HG03025 (cell line): ENCODE results near the gene PROM2.
"Not testable (repeated sequence)": the region's sequence is repeated elsewhere in the genome, so short reads cannot be mapped to it uniquely, and the experiment has no call there.

Source experiments
- ATAC-seq: cut with Tn5 transposase; IDR thresholded peaks from one replicate; pipeline ENCODE4 v1.9.1; 2021; ENCODE audit warnings: mild to moderate bottlenecking, moderate library complexity; ENCODE audit not compliant: unreplicated experiment, low FRiP score

PROM2 gene, protein sequence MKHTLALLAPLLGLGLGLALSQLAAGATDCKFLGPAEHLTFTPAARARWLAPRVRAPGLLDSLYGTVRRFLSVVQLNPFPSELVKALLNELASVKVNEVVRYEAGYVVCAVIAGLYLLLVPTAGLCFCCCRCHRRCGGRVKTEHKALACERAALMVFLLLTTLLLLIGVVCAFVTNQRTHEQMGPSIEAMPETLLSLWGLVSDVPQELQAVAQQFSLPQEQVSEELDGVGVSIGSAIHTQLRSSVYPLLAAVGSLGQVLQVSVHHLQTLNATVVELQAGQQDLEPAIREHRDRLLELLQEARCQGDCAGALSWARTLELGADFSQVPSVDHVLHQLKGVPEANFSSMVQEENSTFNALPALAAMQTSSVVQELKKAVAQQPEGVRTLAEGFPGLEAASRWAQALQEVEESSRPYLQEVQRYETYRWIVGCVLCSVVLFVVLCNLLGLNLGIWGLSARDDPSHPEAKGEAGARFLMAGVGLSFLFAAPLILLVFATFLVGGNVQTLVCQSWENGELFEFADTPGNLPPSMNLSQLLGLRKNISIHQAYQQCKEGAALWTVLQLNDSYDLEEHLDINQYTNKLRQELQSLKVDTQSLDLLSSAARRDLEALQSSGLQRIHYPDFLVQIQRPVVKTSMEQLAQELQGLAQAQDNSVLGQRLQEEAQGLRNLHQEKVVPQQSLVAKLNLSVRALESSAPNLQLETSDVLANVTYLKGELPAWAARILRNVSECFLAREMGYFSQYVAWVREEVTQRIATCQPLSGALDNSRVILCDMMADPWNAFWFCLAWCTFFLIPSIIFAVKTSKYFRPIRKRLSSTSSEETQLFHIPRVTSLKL

DNA sequence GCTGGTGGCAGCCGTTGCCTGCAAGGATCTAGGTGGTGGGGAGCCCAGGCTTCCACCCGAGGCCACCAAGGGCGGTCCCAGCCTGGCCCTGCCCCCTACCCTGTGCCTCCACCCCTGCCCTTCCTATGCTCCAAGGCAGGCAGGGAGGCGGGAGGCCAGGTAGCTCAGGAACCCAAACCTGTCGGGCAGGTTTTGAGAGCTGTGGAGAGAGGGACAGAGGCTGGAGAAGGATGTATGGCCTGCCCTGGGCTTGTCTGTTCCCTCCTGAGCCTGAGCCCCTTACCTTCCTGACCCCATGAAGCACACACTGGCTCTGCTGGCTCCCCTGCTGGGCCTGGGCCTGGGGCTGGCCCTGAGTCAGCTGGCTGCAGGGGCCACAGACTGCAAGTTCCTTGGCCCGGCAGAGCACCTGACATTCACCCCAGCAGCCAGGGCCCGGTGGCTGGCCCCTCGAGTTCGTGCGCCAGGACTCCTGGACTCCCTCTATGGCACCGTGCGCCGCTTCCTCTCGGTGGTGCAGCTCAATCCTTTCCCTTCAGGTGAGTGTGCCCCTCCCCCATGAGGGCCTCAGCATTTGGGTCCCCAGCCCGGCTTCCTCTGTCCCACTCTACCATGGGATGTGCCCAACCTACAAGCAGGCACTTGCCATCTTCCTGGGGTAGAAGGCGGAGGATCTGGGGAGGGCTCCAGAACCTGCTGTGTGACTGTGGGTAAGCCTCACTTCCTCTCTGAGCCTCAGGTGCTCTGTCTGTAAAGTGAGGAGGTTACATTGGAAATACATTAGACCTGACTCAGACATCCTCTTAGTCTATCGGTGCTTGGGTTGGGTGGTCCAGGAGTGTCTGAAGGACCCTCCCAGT lies at the start of gene PROM2:
Gene PROM2 (plus strand): TSS at position 159 of the 860 bp plus-strand sequence. CDS start 137 bp downstream, at position 296.
- no peak for ATAC-seq

DNA sequence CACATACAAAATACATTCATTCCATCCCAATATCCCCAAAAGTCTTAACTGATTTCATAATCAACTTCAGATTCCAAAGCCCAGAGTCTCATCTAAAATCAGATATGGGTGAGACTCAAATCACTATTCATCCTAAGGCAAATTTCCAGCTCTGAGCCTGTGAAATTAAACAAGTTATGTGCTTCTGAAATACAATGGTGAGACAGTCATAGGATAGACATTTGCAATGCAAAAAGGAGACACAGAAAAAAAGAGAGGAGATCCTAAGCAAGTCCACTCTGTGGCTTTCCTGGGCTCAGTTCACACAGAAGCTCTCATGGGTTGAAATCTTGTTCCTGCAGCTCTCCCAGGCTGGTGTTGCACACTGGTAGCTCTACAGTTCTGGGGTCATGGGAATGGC lies 48.6 kb upstream of the PROM2 start:
- ATAC-seq, result no peak

DNA sequence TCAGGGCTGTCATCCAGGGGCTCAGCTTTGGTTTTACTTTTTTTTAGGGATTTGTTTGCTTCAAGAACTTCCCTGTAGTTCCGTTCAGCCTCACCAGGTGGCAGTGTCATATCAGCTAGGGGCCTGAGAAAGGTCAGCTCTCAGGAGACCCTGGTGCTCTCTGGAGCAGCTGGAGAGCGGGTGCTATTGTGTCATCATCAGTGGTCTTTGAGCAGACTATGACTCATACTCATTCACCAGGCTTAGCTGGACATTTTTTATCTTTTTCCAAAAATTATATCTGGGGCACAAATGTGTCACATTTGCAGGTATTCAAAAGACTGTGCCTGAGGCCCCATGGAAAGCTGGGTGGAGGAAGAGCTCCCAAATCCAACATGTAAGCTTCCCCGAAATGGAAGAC lies 42.5 kb upstream of the PROM2 start:
- ATAC-seq, result no peak

DNA sequence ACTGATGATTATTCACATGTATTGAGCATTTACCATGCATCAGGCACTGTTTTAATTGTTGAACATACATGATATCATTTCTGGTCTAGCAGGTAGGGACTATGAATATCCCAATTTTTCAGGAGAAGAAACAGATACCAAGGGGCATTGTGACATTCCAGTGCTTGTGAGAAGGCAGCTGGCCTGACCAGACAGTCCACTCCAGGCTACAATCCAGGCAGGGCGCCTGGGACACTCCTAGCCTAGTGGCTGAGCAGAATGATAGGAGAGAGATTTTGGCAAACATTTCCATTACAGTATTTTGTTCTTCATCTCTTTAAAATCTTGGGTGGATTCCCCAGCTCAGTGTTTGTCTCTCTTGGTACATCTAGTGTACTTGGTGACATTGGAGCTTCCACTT lies 42.0 kb upstream of the PROM2 start:
- ATAC-seq, result no peak

DNA sequence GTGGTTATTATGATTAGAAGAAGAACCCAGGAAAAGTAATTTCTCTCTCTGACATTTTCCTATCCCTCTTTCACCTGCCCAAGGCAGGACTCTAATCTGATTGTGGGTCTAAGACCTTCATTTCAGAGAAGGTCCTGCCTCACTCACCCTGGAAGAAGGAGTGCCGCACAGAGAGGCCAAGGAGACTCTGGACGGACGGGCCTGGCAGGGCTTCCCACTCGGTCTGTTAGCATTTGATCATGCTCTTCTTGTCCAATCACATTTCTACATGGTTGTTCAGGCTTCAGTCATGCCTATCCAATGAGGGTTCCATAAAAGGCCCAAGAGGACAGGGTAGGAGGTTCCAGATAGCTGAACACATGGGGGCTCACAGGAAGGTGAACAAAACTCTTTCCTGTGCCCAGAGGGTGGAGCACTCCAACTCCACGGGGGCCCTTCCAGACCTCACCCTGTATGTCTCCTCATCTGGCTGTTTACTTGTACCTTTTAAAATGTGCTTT lies 39.9 kb upstream of the PROM2 start:
- no peak for ATAC-seq

DNA sequence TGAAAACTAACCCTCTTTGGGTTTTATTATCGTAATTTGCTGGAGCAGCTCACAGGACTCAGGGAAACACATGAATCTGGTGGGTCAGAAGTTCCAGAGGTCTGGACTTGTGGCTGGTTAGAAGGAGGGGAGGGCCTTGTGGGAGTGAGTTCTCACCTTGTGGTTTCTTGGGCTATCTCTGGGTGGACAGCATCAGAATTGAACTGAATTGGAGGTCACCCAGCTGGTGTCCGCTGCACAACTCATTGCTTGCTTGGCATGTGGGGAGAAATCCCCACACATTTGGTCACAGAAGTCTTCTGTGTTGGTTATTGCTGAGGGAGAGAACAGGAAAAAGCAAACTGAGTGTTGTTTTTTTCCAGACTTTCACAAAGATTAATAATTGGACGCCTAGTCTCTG lies 39.4 kb upstream of the PROM2 start:
- no peak for ATAC-seq

DNA sequence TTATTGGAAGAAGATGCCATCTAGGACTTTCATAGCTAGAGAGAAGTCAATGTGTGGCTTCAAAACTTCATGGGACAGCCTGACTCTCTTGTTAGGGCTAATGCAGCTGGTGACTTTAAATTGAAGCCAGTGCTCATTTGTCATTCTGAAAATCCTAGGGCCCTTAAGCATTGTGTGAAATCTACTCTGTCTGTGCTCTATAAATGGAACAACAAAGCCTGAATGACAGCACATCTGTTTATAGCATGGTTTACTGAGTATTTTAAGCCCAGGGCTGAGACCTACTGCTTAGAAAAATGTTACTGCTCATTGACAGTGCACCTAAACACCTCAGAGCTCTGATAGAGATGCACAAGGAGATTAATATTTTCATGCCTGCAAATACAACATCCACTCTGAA lies 36.1 kb upstream of the PROM2 start:
- ATAC-seq, result no peak

DNA sequence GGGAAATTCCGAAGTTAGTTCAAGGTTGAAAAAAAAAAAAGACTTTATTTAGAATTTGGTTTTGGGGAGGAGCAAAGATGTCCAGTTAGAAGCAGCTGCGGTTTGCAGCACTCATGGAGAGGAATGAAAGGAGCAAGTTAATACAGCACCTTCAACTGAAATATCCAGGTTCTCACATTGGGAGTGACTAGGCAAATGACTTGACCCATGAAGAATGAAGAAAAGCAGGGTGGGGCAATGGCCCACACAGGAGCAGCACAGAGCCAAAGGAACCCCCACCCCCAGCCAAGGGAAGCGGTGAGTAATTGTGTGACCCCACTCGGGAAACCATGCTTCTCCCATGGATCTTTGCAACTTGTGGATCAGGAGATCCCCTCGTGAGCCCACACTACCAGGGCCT lies 34.2 kb upstream of the PROM2 start:
- ATAC-seq, result no peak

DNA sequence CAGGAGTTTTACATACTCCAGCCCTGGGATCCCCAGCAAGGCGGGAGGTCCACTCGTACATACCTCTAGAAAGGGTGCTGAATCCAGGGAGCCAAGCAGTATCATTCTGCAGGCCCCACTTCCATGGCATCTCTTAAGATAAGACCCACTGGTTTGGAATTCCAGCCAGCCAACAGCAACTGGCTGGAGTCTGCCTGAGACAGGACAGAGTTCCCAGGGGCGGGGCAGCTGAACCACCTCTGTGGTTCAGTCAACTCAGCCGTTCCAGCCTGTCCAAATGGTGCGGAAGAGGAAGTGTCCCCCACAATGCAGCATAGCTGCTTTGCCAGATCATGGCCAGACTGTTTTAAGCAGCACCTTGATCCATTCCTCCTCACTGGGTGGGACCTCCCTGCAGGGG lies 33.7 kb upstream of the PROM2 start:
- ATAC-seq, result no peak

DNA sequence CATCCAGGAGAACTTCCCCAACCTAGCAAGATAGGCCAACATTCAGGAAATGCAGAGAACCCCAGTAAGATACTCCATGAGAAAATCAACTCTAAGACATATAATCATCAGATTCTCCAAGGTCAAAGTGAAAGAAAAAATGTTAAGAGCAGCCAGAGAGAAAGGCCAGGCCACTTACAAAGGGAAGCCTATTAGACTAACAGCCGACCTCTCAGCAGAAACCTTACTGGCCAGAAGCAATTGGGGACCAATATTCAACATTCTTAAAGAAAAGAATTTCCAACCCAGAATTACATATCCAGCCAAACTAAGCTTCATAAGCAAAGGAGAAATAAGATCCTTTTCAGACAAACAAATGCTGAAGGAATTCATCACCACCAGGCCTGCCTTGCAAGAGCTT lies 32.2 kb upstream of the PROM2 start:
- not testable (repeated sequence) for ATAC-seq

DNA sequence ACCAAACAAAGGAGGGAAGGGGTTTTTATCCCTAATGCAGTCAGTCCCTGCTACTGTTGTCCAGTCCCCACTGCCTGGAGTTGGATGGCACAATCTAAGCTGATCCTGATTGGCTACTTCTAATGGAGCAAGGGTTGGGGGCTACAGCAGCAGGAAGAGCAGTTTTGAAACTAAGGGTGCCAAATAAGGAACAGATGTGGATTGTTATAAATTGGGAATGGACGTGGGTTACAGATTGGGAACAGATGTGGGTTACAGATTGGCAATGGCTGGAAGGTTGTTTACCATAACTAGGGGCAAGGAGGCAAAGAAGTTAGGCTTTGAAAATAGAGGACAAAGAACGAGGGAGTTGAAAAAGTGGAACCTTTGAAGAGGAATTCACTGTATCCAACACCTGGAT lies 16.0 kb upstream of the PROM2 start:
- ATAC-seq, result no peak

DNA sequence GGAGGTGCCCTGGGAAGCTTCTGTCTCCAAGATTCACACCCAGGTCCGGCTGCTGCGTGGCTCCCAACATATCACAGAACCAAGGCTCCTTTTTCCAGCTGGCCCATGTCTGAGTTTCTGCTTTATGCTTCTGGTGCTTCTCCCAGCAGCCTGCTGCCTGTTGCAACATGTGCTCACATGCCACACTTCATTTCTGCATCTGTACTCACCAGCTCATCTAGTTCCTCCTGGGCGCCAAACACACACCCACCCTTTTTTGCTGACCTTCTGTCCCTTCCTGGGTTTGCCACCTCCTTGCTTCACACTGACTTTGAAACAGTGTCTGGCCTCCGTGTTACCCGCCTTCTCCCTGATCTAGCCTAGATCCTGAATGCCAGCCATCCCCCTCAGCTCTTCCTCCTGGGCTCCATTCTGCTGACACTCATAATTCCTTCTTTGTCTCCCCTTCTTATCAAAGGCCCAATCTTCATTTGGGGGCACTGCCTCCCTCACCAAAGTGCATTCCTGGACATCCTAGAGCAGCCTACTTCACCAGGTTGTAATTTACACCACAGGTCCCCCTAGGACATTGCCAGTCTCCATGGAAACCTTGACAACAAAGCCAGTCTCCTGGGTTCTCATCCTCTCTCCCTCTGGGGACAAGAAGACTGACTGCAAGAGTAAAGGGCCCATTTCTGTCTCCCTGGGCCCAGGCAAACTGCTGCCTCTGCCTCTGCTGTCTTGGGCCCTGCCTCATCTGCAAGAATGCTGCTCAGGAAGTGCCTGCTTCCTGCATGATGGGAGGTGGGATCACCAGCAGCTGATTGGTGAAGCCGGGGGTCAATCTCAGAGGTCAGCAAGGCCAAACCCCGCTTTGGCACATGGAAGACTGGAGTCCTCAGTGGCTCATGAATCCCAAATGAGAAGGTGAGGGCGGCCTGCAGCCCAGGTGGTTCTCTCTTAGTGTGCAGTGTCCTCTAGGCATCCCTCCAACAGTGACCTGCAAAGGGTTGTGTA lies 13.9 kb upstream of the PROM2 start:
- no peak for ATAC-seq

DNA sequence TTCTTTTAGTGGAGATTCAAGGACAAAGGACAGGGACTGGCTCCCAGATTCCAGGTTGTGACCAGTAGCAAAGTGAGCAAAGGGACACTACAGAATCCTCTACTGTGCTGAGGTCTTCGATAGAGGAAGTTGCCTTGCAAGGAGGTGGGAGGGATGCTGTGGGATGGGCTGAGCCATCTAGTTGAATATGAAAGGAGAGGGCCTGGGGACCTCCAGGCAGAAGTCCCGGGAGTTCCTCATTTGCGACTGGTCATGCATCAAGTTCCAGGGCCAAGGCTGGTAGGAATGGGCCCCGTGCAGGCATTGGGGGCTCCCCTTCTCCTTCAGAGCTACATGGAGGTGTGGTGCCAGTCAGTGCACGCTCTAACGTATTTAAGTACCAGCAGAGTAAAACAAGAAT lies 12.6 kb upstream of the PROM2 start:
- ATAC-seq, result no peak

DNA sequence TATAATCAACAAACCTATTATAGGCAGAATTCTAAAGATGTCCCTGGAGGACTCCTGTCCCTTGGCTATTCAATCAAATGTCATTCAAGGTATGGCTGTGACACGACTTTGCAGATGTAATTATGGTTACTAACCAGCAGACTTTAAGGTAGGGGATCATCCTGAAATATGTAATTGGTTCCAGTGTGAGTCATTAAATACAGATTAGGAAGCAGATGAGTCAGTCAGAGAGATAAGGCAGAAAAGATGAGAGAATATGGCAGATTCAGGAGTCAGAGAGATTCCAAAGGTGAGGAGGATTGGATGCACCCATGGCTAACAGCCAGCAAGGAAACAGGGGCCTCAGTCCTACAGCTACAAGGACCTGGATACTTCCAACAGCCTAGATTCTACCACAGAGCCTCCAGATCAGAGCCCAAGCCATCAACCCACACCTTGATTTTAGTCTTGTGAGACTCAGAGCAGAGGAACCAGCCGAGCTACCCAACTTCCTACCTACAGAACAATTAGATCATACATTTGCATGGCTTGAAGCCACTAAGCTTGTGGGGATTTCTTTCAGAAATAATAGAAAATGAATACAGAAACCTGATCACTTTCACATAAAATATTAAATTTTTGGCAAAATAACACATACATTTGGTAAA lies 11.2 kb upstream of the PROM2 start:
- ATAC-seq, result no peak

DNA sequence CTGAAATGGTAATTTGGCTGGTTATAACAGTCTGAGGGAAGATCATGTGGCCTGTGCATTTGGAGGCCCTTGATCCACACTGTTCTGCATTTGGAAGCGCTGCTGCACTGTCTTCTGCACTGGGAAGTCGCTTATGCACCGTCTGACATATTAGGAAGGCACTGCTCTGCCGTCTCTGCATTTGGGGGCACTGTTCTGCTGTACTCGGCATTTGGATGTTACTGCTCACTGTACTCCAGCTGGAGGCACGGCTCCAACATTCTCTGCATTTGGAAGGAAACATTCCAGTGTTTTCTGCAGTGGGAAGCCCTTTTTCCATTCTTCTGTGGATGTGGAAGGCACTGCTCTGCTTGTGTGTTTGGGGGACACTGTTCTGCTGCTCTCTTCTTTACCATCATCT lies 9.6 kb upstream of the PROM2 start:
- no peak for ATAC-seq

DNA sequence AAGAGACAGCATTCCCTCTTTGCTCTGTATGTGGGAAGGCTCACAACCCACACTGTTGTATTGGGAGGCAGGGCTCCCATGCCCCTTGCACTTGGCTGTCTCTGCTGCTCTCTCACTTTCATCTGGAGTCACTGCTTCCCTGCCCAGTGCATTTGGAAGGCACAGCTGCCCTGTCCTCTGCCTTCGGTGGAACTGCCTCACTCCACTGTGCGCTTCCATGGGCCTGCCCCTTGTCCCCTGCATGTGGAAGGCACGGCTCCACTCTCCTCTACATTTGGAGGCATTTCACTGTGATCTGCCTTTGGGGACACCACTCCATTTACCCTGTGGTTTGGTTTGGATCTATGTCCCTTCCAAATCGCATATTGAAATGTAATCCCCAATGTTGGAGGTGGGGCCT lies 9.1 kb upstream of the PROM2 start:
- no peak for ATAC-seq

DNA sequence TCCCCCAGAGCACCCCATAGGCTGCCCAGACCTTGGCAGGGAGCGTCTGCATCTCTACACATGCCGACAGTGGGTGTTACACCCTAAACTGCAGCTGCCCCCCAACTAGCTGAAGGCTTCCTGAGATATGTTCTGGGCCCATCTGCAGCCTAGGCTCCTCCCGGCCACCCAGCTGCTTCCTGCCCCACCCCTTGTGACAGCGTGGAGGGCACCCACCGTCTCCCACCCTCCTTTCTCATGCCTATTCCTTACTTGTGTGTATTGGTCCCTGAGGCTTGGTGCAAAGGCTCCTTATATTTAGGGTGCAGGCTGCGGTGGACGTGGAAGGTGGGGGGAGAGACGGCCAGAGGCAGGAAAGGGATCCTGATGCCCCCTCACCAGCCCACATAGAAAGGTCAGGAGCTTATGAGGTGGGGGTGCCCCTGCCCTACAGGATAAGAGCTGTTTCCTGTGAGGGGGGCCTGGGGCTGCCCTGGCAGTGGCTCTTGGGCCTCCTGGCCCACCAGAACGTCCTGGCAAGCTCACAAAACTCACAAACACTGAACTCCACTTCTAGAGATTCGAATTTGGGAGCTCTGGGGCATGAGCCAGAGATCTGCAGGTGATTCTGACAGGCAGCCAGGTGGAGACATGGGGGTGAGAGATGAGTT lies 7.3 kb upstream of the PROM2 start:
- ATAC-seq, result no peak

DNA sequence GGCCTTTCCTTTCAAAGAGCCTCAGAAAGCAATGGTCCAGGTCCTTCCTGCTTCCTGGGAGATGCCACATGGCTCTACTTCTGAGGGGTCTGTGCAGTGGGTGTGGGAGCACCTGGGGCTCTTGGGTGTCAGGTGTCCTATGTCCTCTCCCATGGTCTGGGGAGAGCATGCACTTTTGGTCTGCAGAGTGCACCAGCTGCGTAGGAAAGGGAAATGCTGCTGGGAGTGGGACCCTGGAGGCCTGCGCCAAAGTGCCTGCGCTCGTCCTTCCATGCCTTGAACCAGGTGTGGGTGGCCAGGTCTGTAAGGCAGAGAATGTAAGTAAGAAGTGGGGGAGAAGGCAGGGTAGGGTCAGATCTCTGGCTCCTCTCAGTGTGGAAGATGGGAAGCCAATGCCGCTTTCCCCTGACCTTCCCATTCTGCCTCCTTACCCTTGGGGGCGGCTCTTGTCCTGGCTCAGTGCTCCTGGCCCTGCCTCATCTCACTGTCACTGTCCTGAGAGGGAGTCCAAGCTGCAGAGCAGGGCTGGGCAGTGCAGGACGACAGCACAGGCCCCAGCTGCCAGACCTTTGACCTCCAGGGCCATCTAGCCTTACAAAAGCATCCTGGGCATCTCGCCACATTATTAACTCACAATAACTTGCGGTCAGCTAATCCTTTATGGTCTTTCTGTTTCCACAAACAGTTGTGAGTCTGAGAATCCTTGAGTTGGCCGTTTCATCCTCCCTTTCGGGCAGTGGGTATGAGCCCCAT lies 6.6 kb upstream of the PROM2 start:
- ATAC-seq, result no peak
